ENCODE data around the gene RAD21L1.

Gene RAD21L1

GRCh38 chr20:1184260-1184637, 41.6 kb upstream of the RAD21L1 start:
- Histone ChIP-seq H3K27me3 (ENCODE audit: insufficient read depth, poor library complexity, severe bottlenecking) (peaks cover 13% of the 10 kb centered on the region), H3K4me3 (replicated peaks; ENCODE audit: insufficient read depth, low read length) (no peak overlapping the region), H3K27ac (replicated peaks) (no peak overlapping the region)
- DNase-seq (ENCODE audit: low read depth in 1 of 2, low spot score in 1 of 2), result no peak
- TF ChIP-seq GABPA (IDR thresholded peaks at IDR 0.05; ENCODE audit: low read depth) (no peak), CTCF (IDR thresholded peaks at IDR 0.05; ENCODE audit: insufficient read depth, low read length) (no peak), REST (IDR thresholded peaks at IDR 0.05; ENCODE audit: insufficient replicate concordance, low read depth) (no peak), POLR2AphosphoS5 (IDR thresholded peaks at IDR 0.05; ENCODE audit: low read depth) (no peak), SPI1 (IDR thresholded peaks at IDR 0.05; ENCODE audit: borderline replicate concordance, low read depth) (no peak)

GRCh38 chr20:1184638-1185315, 41.1 kb upstream of the RAD21L1 start, which contains the start of gene TMEM74B:
Gene TMEM74B (minus strand): TSS chr20:1184981. CDS start chr20:1183801, 1,180 bp downstream.
- no peak for TF ChIP-seq POLR2AphosphoS5 (IDR thresholded peaks at IDR 0.05; ENCODE audit: low read depth)
- no peak for TF ChIP-seq SPI1 (IDR thresholded peaks at IDR 0.05; ENCODE audit: borderline replicate concordance, low read depth)
- TF ChIP-seq REST (IDR thresholded peaks at IDR 0.05; ENCODE audit: insufficient replicate concordance, low read depth), result no peak
- TF ChIP-seq CTCF (IDR thresholded peaks at IDR 0.05; ENCODE audit: insufficient read depth, low read length), result no peak
- TF ChIP-seq GABPA (IDR thresholded peaks at IDR 0.05; ENCODE audit: low read depth), result no peak
- Histone ChIP-seq H3K4me3 (replicated peaks; ENCODE audit: insufficient read depth, low read length) (peak within 1 kb of the TSS; percentile 34), H3K27ac (replicated peaks) (no peak within 1 kb of the TSS), H3K27me3 (ENCODE audit: insufficient read depth, poor library complexity, severe bottlenecking) (peaks cover 13% of the 10 kb centered on the region)
- no peak for DNase-seq (ENCODE audit: low read depth in 1 of 2, low spot score in 1 of 2)

GRCh38 chr20:1185316-1185741, 40.5 kb upstream of the RAD21L1 start:
- no peak for DNase-seq (ENCODE audit: low read depth in 1 of 2, low spot score in 1 of 2)
- peaks cover 13% of the 10 kb centered on the region for H3K27me3 ChIP-seq (ENCODE audit: insufficient read depth, poor library complexity, severe bottlenecking)
- peak overlapping the region; percentile 34 for H3K4me3 ChIP-seq (replicated peaks; ENCODE audit: insufficient read depth, low read length)
- TF ChIP-seq CTCF (IDR thresholded peaks at IDR 0.05; ENCODE audit: insufficient read depth, low read length) (no peak), GABPA (IDR thresholded peaks at IDR 0.05; ENCODE audit: low read depth) (no peak), POLR2AphosphoS5 (IDR thresholded peaks at IDR 0.05; ENCODE audit: low read depth) (no peak), REST (IDR thresholded peaks at IDR 0.05; ENCODE audit: insufficient replicate concordance, low read depth) (no peak), SPI1 (IDR thresholded peaks at IDR 0.05; ENCODE audit: borderline replicate concordance, low read depth) (no peak)
- H3K27ac ChIP-seq (replicated peaks), result no peak overlapping the region

Measured in HL-60 (cell line).